ENCODE data around the gene OR6S1.
"Not testable (repeated sequence)": the region's sequence is repeated elsewhere in the genome, so short reads cannot be mapped to it uniquely, and the experiment has no call there.

OR6S1 gene

GRCh38 chr14:20611277-20611676, 30.2 kb downstream of the OR6S1 start:
- no peak for DNase-seq (ENCODE audit: low read depth in 2 of 2)

DNA sequence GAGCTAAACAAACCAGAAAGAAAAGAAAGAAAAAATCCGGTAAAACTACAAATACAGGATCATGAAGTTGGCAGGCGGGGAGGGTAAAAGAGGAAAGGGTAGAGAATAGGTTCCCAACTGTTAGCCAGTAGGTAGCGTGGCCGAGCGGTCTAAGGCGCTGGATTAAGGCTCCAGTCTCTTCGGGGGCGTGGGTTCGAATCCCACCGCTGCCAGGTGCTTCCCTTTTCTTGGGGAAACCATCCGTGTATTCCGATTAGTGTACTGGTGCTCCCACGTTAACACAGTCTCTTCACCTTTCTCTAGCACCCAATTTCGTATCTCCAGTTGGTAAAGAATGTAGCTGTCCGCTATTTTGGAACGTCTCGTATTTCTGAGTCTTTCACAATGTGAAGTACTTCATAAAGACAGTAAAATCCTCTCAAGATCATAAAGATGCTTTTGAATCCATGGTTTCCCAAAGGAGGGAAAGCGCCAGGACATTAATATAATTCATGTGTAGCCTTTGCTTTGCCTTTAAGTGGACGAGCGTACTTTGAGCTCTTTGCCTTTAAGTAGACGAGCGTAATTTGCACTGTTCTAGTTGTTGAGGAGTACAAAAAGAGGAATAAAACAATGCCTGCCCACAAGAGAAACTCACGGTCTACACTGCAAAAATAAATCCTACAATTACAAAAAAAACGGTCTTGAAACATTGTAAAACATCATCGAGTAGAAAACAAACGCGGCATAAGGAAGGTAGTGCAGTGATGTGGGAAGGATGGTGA, 31.3 kb downstream of the OR6S1 start:
- peak; percentile 72 to 80 for DNase-seq (ENCODE audit: low read depth in 2 of 2)

GRCh38 chr14:20609215-20610001, 32.1 kb downstream of the OR6S1 start:
- peak in 1 of 2 donors; percentile 53 for DNase-seq (ENCODE audit: low read depth in 2 of 2)

DNA sequence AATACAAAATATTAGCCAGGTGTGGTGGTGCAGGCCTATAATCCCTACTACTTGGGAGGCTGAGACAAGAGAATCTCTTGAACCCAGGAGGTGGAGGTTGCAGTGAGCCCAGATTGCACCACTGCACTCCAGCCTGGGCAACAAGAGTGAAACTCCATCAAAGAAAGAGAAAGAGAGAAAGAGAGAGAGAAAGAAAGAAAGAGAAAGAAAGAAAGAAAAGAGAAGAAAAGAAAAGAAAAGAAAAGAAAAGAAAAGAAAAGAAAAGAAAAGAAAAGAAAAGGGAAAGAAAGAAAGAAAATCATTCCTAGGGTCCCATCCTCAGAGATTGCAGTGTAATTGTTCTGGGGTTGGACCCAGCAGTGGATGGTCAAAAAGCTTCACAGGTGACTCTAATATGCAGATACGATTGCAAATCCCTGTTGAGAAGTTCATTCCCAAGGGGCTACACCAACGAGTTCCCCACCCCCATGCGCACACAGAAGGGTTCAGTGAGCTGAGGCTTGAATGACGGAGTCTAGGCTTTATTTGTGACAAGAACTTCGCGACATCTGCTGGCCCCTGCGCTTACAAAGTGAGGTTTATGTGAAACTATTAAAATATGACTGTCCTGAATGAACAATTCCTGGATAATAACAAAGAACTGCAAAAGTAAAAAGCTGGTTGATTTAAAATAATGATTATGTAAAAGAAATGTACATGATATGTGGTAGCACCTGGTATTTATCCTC, 32.9 kb downstream of the OR6S1 start:
- no peak for DNase-seq (ENCODE audit: low read depth in 2 of 2)

- DNase-seq (ENCODE audit: low read depth in 2 of 2) = no peak
Measured at GRCh38 chr14:20607617-20608016, 33.9 kb downstream of the OR6S1 start.

DNA sequence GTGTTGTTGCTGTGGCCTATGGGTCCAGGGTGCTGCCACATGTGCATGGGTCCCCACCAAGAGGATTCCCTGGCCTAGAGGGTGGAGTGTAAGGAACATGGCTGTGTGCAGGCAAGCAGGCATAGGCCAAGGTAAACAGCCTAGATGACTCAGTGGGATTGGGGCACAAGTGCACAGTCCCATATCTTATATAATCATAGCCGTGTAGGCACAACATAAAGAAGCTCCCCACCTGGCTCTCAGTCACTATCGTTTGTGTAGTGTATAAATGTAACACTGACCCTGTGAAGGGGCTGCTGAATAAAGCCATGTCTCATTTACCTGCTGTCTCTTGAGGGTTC, 34.6 kb downstream of the OR6S1 start:
- DNase-seq (ENCODE audit: low read depth in 2 of 2) = no peak

GRCh38 chr14:20606190-20606901, 35.1 kb downstream of the OR6S1 start:
- DNase-seq (ENCODE audit: low read depth in 2 of 2) = no peak

DNA sequence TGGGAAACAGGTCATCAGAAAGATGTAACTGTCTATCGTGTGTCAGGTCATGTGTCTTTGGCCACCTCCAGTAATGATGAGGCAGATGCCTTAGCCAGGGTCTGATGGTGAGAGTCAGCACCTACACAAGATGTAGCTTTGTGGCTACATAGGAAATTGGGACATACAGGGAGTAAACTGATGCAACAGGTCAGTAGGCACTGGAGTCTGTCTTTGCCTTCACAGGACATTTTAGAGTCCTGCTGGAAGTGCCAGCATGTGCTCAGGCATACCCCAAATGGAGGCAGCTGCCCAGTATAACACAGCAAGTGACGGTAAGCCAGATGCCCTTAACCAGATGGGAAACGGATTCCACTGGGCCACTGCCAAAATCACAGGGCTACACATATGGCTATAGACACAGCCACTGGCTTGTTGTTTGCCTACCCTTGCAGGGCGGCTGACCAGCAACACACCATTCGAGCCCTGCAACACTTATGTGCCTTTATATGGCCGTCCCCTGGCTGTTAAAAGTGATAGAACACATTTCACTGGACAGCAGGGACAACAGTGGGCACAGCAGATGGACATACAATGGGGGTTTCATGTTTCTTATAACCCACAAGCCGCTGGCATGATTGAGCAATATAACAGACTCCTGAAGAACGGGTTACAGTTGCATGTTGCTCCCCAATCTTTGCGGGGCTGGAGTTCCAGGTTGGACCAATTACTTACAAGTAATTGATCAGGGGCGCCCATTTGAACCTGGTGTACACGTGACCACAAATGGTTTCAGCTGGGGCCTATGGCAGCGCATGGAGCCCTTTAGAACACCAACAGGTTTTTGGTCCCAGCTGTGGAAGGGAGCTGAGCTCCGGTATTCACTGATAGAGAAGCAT, 37.4 kb downstream of the OR6S1 start:
- no peak for DNase-seq (ENCODE audit: low read depth in 2 of 2)

DNA sequence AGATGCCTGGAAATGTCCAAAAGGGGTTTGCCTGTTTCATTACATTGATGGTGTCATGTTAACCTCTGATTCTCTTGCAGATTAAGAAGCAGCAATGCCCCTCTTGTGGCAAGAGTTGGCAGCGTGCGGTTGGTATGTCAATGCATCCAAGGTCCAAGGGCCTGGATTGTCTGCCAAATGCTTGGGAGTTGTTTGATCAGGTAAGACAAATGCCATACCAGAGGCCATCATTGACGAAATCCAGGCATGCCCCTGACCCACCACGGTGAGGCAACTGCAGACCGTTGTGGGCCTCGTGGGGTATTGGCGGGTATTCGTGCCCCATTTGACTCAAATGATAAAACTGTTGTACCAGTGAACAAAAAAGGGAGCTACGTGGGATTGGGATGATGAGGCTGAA, 38.9 kb downstream of the OR6S1 start:
- DNase-seq (ENCODE audit: low read depth in 2 of 2) = no peak

GRCh38 chr14:20601522-20601921, 40.0 kb downstream of the OR6S1 start:
- DNase-seq (ENCODE audit: low read depth in 2 of 2) = no peak

DNA sequence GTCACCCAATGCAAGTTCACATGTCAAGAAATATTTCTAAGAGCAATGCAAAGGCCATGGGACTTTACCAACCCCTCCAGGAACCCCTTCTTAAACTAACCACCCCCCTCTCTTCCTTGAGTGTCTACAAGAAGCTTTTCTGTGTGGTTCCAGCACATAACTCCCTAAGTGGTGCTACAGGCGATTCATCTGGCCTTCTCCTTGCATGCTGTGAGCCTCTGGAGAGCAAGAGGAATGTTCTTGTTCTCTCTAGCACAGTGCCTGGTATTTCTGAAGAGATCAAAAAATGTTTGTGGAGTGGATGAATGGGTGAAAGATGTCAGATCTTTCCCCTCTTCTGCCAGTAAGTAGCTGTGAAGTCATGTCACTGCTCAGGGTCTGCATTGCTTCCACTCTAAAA, 44.4 kb downstream of the OR6S1 start:
- DNase-seq (ENCODE audit: low read depth in 2 of 2) = no peak

DNA sequence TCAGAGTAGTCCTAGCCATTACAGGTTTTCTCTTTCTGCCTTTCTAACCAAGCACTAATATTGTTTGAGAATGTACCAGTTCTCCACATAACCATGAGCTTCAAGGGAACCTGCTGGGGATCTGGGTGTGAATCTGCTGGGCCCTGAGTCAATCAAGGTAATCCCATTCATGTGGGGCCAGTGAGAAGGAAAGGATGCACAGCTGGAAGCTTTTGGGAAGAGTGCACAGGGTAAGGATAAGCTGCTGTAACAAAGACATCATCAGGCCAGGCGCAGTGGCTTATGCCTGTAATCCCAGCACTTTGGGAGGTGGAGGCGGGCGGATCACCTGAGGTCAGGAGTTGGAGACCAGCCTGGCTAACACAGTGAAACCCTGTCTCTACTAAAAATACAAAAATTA, 45.8 kb downstream of the OR6S1 start:
- not testable (repeated sequence) for DNase-seq (ENCODE audit: low read depth in 2 of 2)

- DNase-seq (ENCODE audit: low read depth in 2 of 2) = no peak
Measured at GRCh38 chr14:20592574-20592973, 48.9 kb downstream of the OR6S1 start.

- no peak for DNase-seq (ENCODE audit: low read depth in 2 of 2)
Measured at GRCh38 chr14:20591235-20591634, 50.3 kb downstream of the OR6S1 start, which contains the start of gene RNASE12. Gene RNASE12 (minus strand): TSS chr14:20591376. CDS start chr14:20590723, 653 bp downstream.
